Activated T-helper 1 cell treated with anti-CD3 and anti-CD28 coated beads, Interleukin-2, amount 50 U/mL, for 16 hours (primary cell): ENCODE results near the gene PSKH1.
"Not testable (repeated sequence)": the region's sequence is repeated elsewhere in the genome, so short reads cannot be mapped to it uniquely, and the experiment has no call there.

Experiments
- DNase-seq, 2 donors: peaks; one replicate each; pipeline ENCODE4 v3.0.0-alpha.2; 2020; ENCODE audit warnings: low read depth in 1 of 2, low spot score in 1 of 2

The PSKH1 gene

DNA sequence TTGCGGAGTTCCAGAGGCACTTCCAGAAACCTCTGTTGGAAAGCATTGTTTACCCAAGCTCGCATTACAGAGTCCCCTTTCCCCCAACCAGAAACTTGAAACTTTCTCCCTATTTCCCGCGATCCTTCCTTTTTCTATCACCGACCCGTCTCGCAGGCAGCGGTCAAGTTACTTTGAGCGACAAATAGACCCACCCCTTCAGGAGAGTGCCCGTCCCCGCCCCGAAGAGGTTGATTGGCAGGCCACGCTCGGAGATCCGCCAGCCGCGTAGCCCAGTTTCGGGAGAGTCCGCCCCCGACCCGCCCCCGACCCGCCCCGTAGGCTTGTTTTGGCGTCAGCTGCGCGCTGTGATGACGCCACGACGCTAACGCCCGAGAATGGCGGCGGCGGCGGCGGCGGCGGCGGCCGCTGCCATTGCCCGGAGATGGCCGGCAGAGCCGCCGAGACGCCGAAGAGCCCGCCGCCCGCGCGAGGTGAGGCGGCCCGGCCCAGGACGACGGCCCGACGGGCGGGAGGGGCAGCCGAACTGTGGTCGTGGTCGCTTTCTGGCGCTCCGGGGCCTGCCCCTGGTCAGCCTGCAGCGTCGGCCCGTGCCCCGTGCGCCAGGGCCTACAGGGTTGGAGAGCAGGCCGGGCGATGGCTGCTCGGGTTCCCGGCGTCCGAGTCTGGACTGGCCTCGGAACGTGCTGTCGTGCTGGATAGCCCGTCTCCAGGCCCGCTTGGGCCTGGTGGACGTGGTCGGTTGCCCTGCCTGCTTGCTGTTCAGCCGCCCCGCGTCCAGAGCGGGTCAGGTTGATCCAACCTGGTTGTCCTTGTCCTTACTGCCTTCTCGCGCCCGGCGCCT lies at the start of gene PSKH1:
Gene PSKH1, plus strand, starts transcription at position 356 of the 844 bp plus-strand sequence. CDS start 15,496 bp downstream, outside the sequence.
- DNase-seq, result peak; percentile 90 to 94

DNA sequence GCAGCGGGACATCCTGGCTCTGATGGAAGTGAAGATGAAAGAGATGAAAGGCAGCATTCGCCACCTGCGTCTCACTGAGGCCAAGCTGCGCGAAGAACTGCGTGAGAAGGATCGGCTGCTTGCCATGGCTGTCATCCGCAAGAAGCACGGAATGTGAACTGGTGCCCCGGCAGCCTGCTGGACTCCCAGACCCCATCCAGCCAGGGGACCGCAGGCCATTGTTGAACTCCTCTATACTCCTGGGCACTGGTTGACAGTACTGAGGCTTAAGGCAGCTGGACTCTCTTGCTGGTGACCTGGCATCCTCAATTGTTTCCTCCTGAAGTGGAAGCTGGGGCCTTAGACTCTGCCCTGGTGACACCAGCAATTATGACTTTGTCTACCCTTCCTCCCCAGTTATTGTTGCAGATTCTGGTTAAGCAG lies 49.7 kb upstream of the PSKH1 start:
- DNase-seq, result no peak

GRCh38 chr16:67844497-67844896 lies 48.6 kb upstream of the PSKH1 start:
- no peak for DNase-seq

GRCh38 chr16:67845291-67846062 lies 47.6 kb upstream of the PSKH1 start:
- no peak for DNase-seq

DNA sequence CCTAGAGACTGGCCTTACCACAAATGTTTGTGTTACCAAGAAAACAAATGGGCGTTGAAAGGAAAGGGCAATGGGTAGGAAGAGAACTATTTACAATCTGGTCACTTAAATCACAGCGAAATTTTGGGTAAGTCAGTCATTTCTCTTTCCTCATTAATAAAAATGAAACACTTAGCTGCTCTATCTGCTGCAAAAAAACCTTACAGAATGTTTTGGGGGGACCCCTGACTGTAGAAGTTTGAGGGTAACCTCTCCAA lies 47.1 kb upstream of the PSKH1 start:
- no peak for DNase-seq

DNA sequence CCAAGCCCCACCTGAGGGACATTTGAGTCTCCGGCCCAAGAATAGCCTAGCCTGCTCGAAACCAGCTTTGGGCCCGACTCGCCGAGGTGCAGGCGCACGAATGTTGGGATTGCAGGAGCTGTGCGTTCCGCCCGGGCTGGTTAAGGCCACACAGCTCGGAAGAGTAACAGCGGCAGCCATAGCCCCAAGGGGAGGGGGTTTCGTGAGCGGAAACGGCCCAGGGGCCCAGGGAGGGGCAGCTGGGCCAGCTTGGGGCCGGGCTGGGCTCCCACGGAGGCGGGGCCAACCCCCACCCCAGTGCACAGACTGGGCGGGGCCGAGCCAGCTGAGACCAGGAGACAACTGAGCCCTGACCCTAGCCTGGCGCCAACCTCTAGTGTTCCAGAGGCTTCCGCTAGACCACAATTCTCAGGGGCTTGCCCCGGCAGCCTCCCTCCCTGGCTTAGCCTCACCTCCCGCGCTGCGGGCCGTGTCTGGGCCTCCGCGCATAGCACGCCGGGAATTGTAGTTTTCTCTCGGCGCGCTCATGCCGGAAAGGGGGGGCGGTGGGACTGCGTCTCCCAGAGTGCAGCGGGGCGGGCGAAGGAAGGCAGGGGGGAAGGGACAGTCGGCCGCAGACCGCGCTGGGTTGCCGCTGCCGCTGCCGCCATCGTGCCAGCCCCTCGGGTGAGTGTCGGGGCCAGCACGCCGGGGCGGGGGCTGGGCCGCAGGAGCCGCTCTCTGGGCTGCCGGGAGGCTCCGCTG lies 46.6 kb upstream of the PSKH1 start, which contains the start of gene NUTF2:
Gene NUTF2, plus strand, starts transcription at position 614 of the 744 bp plus-strand sequence. CDS start 18,198 bp downstream, outside the sequence.
- peak; percentile 89 to 90 for DNase-seq

GRCh38 chr16:67847064-67847861 lies 45.8 kb upstream of the PSKH1 start, which contains the start of gene CENPT:
Gene CENPT, minus strand, starts transcription at chr16:67847693. Its CDS starts 13,834 bp downstream, at chr16:67833859.
- no peak for DNase-seq

DNA sequence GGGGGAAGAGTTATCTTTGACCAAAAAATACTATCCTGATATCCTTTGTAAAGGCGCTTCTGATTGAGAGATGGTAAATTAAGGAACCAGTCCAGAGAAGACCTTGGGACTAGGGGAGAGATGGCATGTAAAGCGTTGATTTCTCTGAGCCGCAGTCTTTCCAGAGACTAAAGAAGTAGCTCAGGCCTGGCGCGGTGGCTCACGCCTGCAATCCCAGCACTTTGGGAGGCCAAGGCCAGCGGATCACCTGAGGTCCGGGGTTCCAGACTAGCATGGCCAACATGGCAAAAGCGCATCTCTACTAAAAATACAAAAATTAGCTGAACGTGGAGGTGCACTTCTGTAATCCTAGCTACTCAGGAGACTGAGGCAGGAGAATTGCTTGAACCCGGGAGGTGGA lies 44.9 kb upstream of the PSKH1 start:
- no peak for DNase-seq

DNA sequence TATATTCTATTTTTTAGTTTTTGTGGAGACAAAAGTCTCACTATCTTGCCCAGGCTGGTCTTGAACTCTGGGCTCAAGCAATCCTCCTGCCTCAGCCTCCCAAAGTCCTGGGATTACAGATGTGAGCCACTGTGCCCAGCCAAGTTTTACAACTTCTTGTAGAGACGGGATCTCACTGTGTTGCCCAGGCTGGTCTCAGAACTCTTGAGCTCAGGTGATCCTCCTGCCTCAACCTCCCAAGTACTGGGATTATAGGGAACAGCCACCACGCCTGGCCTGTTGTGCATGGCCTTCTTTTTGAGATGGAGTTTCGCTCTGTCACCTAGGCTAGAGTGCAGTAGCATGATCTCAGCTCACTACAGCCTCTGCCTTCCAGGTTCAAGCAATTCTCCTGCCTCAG lies 39.4 kb upstream of the PSKH1 start:
- no peak for DNase-seq

GRCh38 chr16:67855789-67856188 lies 37.3 kb upstream of the PSKH1 start:
- no peak for DNase-seq

DNA sequence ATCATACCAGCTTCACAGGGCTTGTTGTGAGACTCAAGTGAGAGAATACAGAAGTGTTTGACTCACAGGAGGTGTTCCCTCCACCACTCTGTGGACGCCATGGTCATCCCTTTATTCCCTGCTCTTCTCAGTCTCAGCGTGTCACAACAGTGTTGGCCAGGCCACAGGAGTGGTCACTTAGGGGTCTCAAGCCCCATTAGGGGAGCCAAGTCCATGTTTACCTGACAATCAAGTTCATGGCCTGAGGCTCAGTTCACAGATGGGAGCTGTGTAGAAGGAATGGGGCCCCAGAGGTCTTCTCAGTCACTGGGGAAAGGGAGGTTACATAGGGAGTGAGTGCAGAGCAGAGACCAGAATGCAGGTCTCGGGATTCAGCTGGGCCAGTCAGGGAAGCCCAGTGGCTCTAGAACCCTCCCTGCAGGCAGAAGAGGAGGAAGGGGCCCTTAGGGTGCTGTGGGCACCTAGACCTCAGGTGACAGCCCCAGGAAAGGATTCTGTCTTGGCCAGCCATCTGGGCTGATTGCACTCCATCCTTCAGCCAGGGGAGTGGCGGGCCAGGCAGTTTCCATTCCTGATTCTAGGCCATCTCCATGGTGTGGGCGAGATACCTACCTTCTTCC lies 36.0 kb upstream of the PSKH1 start:
- no peak for DNase-seq

DNA sequence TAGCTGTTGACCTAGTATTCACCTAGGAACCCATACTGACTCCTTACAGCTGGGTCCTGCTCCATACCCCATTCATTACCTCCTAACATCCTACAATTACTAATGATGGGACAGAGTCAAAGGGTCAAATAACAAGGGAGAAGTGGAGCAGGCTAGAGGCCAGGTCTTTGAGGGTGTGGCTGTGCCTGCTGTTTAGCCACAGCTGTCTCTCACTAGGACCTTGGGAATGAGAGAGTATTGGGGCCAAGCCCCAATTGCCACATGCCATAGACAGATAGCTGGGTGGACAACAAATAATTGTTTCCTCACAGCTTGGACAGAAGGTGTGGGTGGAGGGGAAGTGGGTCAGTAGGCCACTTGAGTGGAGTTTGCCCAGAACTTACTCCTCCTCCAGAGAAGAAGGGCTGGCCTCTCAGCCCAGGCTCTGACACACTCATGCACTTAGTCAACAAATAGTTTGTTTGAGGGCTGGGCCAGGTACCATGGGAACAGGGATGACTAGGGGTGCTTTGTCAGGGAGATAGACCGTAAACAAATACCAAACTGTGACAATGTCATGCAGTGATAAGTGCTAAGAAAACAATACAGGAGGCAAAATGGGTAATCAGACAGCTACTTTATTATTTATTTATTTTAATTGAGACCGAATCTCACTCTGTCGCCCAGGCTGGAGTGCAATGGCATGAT lies 35.4 kb upstream of the PSKH1 start:
- no peak for DNase-seq

GRCh38 chr16:67858500-67858899 lies 34.6 kb upstream of the PSKH1 start:
- DNase-seq, result no peak

GRCh38 chr16:67860589-67861398 lies 32.3 kb upstream of the PSKH1 start:
- no peak for DNase-seq

GRCh38 chr16:67861877-67862276 lies 31.2 kb upstream of the PSKH1 start:
- no peak for DNase-seq

DNA sequence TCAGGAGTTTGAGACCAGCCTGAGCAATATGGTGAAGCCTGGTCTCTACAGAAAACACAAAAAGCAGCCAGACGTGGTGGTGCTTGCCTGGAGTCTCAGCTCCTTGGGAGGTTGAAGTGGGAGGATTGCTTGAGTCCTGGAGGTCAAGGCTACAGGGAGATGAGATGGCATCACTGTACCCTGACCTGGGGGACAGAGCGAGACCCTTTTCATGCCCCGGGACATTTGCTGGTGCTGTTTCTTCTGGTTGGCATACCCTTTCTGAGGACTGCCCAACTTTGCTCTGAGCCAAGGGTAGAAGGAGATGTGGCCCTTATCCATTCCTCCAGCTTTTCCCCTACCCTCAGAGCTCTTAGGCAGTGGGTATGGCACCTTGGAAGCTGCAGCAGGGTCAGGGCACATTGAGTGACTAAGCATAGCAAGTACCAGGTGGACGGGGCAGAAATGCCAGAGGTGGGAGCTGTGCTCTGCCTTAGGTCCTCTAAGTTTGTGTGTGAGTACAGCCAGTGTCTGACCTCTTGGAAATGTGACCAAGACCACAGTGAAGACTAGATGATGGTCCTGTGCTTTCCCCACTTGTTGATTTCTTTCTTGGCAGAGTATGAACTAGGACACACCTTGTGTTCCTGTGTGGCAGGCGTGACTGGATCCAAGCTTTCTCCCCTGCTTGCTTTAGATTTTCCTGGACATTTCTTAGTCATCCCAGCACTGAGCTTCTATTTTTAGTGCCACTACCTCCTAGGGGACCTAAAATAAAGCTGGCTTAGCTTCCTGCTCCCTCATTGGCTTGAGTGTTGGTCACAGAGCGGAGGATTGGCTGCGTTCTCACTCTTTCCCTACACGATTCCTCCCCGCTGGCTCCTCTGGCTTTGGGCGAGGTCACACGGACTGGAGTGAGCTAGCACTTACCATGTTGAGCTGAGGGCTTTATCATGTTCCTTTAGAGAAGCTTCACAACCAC lies 30.2 kb upstream of the PSKH1 start:
- no peak for DNase-seq

- DNase-seq, result not testable (repeated sequence)
These were observed 29.0 kb upstream of the PSKH1 start for GRCh38 chr16:67864044-67864443.

- no peak for DNase-seq
These were observed 28.5 kb upstream of the PSKH1 start for GRCh38 chr16:67864594-67864993.
